ENCODE results near the gene EXOC2.
"Not testable (repeated sequence)": the region's sequence is repeated elsewhere in the genome, so short reads cannot be mapped to it uniquely, and the experiment has no call there.

DNA sequence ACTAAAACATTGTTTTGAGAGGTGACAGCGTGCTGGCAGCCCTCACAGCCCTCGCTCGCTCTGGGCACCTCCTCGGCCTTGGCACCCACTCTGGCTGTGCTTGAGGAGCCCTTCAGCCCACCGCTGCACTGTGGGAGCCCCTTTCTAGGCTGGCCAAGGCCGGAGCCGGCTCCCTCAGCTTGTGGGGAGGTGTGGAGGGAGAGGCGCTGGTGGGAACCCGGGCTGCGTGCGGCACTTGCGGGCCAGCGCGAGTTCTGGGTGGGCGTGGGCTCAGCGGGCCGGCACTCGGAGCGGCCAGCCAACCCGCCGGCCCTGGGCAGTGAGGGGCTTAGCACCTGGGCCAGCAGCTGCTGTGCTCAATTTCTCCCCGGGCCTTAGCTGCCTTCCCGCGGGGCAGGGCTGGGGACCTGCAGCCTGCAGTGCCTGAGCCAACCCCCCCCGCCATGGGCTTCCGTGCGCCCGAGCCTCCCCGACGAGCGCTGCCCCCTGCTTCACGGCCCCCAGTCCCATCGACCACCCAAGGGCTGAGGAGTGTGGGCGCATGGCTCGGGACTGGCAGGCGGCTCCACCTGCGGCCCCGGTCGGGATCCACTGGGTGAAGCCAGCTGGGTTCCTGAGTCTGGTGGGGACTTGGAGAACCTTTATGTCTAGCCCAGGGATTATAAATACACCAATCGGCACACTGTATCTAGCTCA is 1.6 kb upstream of the EXOC2 start:
- TF ChIP-seq, protein P1, sequence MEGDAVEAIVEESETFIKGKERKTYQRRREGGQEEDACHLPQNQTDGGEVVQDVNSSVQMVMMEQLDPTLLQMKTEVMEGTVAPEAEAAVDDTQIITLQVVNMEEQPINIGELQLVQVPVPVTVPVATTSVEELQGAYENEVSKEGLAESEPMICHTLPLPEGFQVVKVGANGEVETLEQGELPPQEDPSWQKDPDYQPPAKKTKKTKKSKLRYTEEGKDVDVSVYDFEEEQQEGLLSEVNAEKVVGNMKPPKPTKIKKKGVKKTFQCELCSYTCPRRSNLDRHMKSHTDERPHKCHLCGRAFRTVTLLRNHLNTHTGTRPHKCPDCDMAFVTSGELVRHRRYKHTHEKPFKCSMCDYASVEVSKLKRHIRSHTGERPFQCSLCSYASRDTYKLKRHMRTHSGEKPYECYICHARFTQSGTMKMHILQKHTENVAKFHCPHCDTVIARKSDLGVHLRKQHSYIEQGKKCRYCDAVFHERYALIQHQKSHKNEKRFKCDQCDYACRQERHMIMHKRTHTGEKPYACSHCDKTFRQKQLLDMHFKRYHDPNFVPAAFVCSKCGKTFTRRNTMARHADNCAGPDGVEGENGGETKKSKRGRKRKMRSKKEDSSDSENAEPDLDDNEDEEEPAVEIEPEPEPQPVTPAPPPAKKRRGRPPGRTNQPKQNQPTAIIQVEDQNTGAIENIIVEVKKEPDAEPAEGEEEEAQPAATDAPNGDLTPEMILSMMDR (IDR thresholded peaks at IDR 0.05; ENCODE audit: low read depth, low read length, poor library complexity, severe bottlenecking) = not testable (repeated sequence)
- not testable (repeated sequence) for TF ChIP-seq EZH2phosphoT487 (IDR thresholded peaks at IDR 0.05; ENCODE audit: borderline replicate concordance, low read length)

Data from DOHH2 (cell line).